Measurements from ENCODE around the gene YAP1.

YAP1 gene

DNA sequence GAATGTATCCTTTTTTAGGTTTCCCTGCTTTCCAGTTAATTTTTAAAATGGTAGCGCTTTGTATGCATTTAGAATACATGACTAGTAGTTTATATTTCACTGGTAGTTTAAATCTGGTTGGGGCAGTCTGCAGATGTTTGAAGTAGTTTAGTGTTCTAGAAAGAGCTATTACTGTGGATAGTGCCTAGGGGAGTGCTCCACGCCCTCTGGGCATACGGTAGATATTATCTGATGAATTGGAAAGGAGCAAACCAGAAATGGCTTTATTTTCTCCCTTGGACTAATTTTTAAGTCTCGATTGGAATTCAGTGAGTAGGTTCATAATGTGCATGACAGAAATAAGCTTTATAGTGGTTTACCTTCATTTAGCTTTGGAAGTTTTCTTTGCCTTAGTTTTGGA lies 120.7 kb downstream of the YAP1 start:
- H3K36me3 ChIP-seq (ENCODE audit: control insufficient read depth, low read length) = no peaks in the 10 kb centered on the region
- H3K4me2 ChIP-seq (ENCODE audit: low read length) = no peak overlapping the region

DNA sequence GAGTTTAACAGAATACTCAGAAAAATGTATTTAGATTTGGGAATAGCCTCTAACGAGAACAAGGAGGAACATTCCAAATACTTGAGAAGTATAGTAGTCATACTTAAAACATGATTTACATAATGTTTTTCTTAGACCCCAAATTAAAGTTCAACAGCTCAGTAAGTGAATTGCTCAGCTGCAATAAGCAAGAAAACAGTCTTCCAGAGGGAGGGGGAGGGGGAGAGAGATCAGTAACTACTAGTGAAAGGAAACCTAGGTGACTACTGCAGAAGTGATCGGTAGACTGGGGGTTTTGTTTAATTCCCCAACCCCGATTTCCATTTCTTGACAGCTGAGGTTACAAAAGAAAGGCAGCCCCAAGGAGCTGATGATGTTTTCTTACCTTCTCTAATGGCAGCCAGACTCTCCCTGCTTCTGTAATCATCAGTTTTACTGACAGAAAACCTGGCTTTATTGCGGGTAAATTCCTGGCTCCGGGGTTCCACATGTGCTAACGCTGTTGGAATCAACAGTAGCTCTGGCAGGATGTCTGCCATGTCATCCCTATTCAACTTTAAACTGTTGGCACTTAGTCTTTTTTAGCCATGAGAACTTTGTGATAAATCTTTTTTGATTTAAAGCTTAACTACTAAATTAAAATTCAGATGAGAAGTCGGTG lies 124.7 kb downstream of the YAP1 start:
- Histone ChIP-seq H3K9me3 (ENCODE audit: control insufficient read depth, insufficient read depth, low read length) (no peaks in the 10 kb centered on the region), H3K4me2 (ENCODE audit: low read length) (no peak overlapping the region), H3F3A (ENCODE audit: control insufficient read depth, insufficient read depth) (no peaks in the 10 kb centered on the region), H4K20me1 (ENCODE audit: control insufficient read depth, insufficient read depth, low read depth, low read length) (no peaks in the 10 kb centered on the region), H3K36me3 (ENCODE audit: control insufficient read depth, low read length) (no peaks in the 10 kb centered on the region), H3K9me2 (replicated peaks; ENCODE audit: control insufficient read depth, low read length) (no peaks in the 10 kb centered on the region), H3K27ac (ENCODE audit: low read depth, low read length) (no peak overlapping the region), H3K79me2 (ENCODE audit: control insufficient read depth, low read length) (no peaks in the 10 kb centered on the region), H3K4me1 (ENCODE audit: control insufficient read depth, low read length) (peaks cover 3% of the 10 kb centered on the region), H3K27me3 (ENCODE audit: control insufficient read depth, low read length) (peaks cover 9% of the 10 kb centered on the region), H3K4me3 (ENCODE audit: low read length) (no peak overlapping the region)
- TF ChIP-seq EZH2phosphoT487 (IDR thresholded peaks at IDR 0.05; ENCODE audit: borderline replicate concordance, low read length) = no peak
- TF ChIP-seq, protein P1, sequence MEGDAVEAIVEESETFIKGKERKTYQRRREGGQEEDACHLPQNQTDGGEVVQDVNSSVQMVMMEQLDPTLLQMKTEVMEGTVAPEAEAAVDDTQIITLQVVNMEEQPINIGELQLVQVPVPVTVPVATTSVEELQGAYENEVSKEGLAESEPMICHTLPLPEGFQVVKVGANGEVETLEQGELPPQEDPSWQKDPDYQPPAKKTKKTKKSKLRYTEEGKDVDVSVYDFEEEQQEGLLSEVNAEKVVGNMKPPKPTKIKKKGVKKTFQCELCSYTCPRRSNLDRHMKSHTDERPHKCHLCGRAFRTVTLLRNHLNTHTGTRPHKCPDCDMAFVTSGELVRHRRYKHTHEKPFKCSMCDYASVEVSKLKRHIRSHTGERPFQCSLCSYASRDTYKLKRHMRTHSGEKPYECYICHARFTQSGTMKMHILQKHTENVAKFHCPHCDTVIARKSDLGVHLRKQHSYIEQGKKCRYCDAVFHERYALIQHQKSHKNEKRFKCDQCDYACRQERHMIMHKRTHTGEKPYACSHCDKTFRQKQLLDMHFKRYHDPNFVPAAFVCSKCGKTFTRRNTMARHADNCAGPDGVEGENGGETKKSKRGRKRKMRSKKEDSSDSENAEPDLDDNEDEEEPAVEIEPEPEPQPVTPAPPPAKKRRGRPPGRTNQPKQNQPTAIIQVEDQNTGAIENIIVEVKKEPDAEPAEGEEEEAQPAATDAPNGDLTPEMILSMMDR (IDR thresholded peaks at IDR 0.05; ENCODE audit: low read depth, low read length, poor library complexity, severe bottlenecking) = no peak

More for the DNA sequence above, 120.7 kb downstream of the YAP1 start:
- TF ChIP-seq, protein P1 (IDR thresholded peaks at IDR 0.05; ENCODE audit: low read depth, low read length, poor library complexity, severe bottlenecking) = no peak
- Histone ChIP-seq H3K79me2 (ENCODE audit: control insufficient read depth, low read length) (no peaks in the 10 kb centered on the region), H3K27ac (ENCODE audit: low read depth, low read length) (no peak overlapping the region), H3K9me2 (replicated peaks; ENCODE audit: control insufficient read depth, low read length) (no peaks in the 10 kb centered on the region), H3K4me3 (ENCODE audit: low read length) (no peak overlapping the region), H3K4me1 (ENCODE audit: control insufficient read depth, low read length) (no peaks in the 10 kb centered on the region; the same call in 1 of the 2 replicates), H3K9me3 (ENCODE audit: control insufficient read depth, insufficient read depth, low read length) (no peaks in the 10 kb centered on the region), H4K20me1 (ENCODE audit: control insufficient read depth, insufficient read depth, low read depth, low read length) (no peaks in the 10 kb centered on the region), H3K27me3 (ENCODE audit: control insufficient read depth, low read length) (peaks cover 11% of the 10 kb centered on the region), H3F3A (ENCODE audit: control insufficient read depth, insufficient read depth) (no peaks in the 10 kb centered on the region)

DNA sequence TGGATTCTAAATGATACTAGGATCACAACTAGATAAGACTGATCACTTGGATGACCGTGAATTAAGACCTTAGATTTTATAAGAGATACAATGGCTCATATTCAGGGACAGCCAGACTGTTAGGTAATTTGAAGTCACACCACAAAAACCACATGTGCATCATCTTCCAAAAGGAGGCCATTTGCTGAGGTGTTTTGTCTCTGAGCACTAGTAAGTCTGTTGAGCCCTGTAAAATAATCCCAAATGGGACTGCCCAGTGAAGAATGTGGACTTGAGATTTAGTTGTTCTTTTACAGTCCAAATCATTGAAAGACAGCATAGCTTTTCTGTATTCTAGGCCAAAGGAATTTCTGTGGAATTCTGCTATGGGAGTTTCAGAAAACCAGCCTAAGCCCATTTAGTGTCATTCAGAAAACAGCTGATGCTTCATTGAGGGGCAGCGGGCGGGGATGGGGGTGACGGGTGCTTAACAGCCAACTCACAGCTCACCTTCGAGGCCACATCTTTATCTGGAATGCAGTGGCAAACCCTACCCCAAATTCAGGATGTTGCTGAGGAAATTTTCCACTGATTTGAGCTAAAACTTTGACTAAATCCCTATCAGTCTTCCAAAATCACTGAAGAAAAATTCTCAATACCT lies 127.0 kb downstream of the YAP1 start:
- Histone ChIP-seq H4K20me1 (ENCODE audit: control insufficient read depth, insufficient read depth, low read depth, low read length) (no peaks in the 10 kb centered on the region), H3K4me3 (ENCODE audit: low read length) (no peak overlapping the region), H3K79me2 (ENCODE audit: control insufficient read depth, low read length) (no peaks in the 10 kb centered on the region), H3K9me3 (ENCODE audit: control insufficient read depth, insufficient read depth, low read length) (no peaks in the 10 kb centered on the region), H3K4me1 (ENCODE audit: control insufficient read depth, low read length) (peaks cover 3% of the 10 kb centered on the region), H3K27me3 (ENCODE audit: control insufficient read depth, low read length) (peaks cover 9% of the 10 kb centered on the region), H3K36me3 (ENCODE audit: control insufficient read depth, low read length) (no peaks in the 10 kb centered on the region), H3K27ac (ENCODE audit: low read depth, low read length) (no peak overlapping the region), H3K9me2 (replicated peaks; ENCODE audit: control insufficient read depth, low read length) (no peaks in the 10 kb centered on the region), H3K4me2 (ENCODE audit: low read length) (no peak overlapping the region), H3F3A (ENCODE audit: control insufficient read depth, insufficient read depth) (no peaks in the 10 kb centered on the region)
- TF ChIP-seq EZH2phosphoT487 (IDR thresholded peaks at IDR 0.05; ENCODE audit: borderline replicate concordance, low read length) = no peak
- TF ChIP-seq, protein P1 (IDR thresholded peaks at IDR 0.05; ENCODE audit: low read depth, low read length, poor library complexity, severe bottlenecking) = no peak
